DMS 273 treated with DMSO at 0.1 percent for 48 hours (cell line): Measurements from ENCODE around the gene CDON.

Source experiments
- DNase-seq: peaks from one replicate; lab custom pipeline; 2025; lab: John Stamatoyannopoulos, UW

Gene CDON

GRCh38 chr11:126082251-126083109 lies 19.8 kb upstream of the CDON start:
- DNase-seq, result no peak

- DNase-seq, result no peak
Observed at GRCh38 chr11:126081915-126082250, 19.2 kb upstream of the CDON start.

GRCh38 chr11:126080161-126080941 lies 17.7 kb upstream of the CDON start:
- DNase-seq, result peak; percentile 2

- no peak for DNase-seq
Observed at GRCh38 chr11:126079621-126080124, 17.0 kb upstream of the CDON start.

- no peak for DNase-seq
Observed at GRCh38 chr11:126076641-126077040, 14.0 kb upstream of the CDON start.

- no peak for DNase-seq
Observed at GRCh38 chr11:126072801-126073594, 10.3 kb upstream of the CDON start.

GRCh38 chr11:126072141-126072741 lies 9.6 kb upstream of the CDON start:
- DNase-seq, result no peak

- DNase-seq, result no peak
Observed at GRCh38 chr11:126063507-126063852, 814 bp upstream of the CDON start.

GRCh38 chr11:126061707-126062678 lies 673 bp downstream of the CDON start:
- peak; percentile 26 for DNase-seq

GRCh38 chr11:126060757-126061171 lies 1.9 kb downstream of the CDON start:
- peak; percentile 5 for DNase-seq

- DNase-seq, result peak; percentile 63
Observed at GRCh38 chr11:126059238-126059781, 3.4 kb downstream of the CDON start.

GRCh38 chr11:126058105-126058874 lies 4.4 kb downstream of the CDON start:
- no peak for DNase-seq

GRCh38 chr11:126054882-126055281 lies 7.8 kb downstream of the CDON start:
- no peak for DNase-seq

GRCh38 chr11:126054408-126054807 lies 8.3 kb downstream of the CDON start:
- no peak for DNase-seq

- DNase-seq, result no peak
Observed at GRCh38 chr11:126053415-126054286, 9.0 kb downstream of the CDON start.

- DNase-seq, result no peak
Observed at GRCh38 chr11:126051117-126051516, 11.5 kb downstream of the CDON start.

- DNase-seq, result no peak
Observed at GRCh38 chr11:126049159-126049558, 13.5 kb downstream of the CDON start.

GRCh38 chr11:126048197-126048596 lies 14.5 kb downstream of the CDON start:
- no peak for DNase-seq
